Hepatocyte (in vitro differentiated cells): Measurements from ENCODE around the gene MSX2. TPM values are rescaled to one million over a fixed set of nuclear protein-coding genes. Genes with fewer than 3 reads are reported as not detected.

ENCODE experiments used
- DNase-seq: peaks from one replicate; pipeline ENCODE4 v3.0.0-alpha.2; 2016; ENCODE audit warnings: low spot score
- H2AFZ ChIP-seq: fragments of 200-600 bp; sonication (generic); 2 replicates; pipeline ENCODE4 v1.6.0; 2016; ENCODE audit warnings: antibody characterized with exemption, mild to moderate bottlenecking
- H3K27ac ChIP-seq: fragments of 200-600 bp; sonication (generic); 2 replicates; pipeline ENCODE4 v1.5.1; 2016; ENCODE audit warnings: mild to moderate bottlenecking
- H3K27me3 ChIP-seq: fragments of 200-600 bp; sonication (generic); 2 replicates; pipeline ENCODE4 v1.6.1; 2016
- H3K36me3 ChIP-seq: fragments of 200-600 bp; sonication (generic); replicated peaks from 2 replicates; pipeline ENCODE4 v1.5.1; 2016; ENCODE audit warnings: low read depth; ENCODE audit not compliant: insufficient read depth
- H3K4me1 ChIP-seq: fragments of 200-600 bp; sonication (generic); 2 replicates; pipeline ENCODE4 v1.5.1; 2016; ENCODE audit warnings: mild to moderate bottlenecking, moderate library complexity; ENCODE audit not compliant: insufficient read depth
- H3K4me2 ChIP-seq: fragments of 200-600 bp; sonication (generic); 2 replicates; pipeline ENCODE4 v1.6.0; 2016
- H3K4me3 ChIP-seq: fragments of 200-600 bp; sonication (generic); 2 replicates; pipeline ENCODE4 v1.5.1; 2016; ENCODE audit warnings: mild to moderate bottlenecking
- H3K79me2 ChIP-seq: fragments of 200-600 bp; sonication (generic); 2 replicates; pipeline ENCODE4 v1.6.0; 2017; ENCODE audit warnings: mild to moderate bottlenecking
- H3K9me2 ChIP-seq: fragments of 200-600 bp; sonication (generic); replicated peaks from 2 replicates; pipeline ENCODE4 v1.6.0; 2017; ENCODE audit warnings: mild to moderate bottlenecking; ENCODE audit not compliant: insufficient read depth
- H3K9me3 ChIP-seq: fragments of 200-600 bp; sonication (generic); 2 replicates; pipeline ENCODE4 v1.5.1; 2016; ENCODE audit warnings: low read depth, mild to moderate bottlenecking
- H4K20me1 ChIP-seq: fragments of 200-600 bp; sonication (generic); 2 replicates; pipeline ENCODE4 v1.6.0; 2016; ENCODE audit warnings: mild to moderate bottlenecking; ENCODE audit not compliant: insufficient read depth, poor library complexity, severe bottlenecking
- WGBS: methylation state at CpG from one replicate; pipeline ENCODE4 v1.1.6; 2016; ENCODE audit warnings: low lambda C conversion rate; ENCODE audit errors: missing lambda C conversion rate; 5-methylcytosine and 5-hydroxymethylcytosine counted together
- microRNA-seq: library from miRNA; unstranded; fragments of <30 nt; microRNA quantifications from one replicate; pipeline ENCODE4, GENCODE V29; 2017
- polyA plus RNA-seq: library from polyadenylated mRNA; unstranded; fragments of >200 nt; fragmentation: Nextera tagmentation; extraction: Ambion mirVana; gene quantifications from 2 replicates; pipeline ENCODE4 v1.2.1, GENCODE V29; 2016
- small RNA-seq: library from RNA; depleted of rRNA; stranded (forward); fragments of <200 nt; gene quantifications from one replicate; pipeline ENCODE3, GENCODE V24; 2014
- total RNA-seq: library from RNA; depleted of rRNA; stranded (reverse); fragments of >200 nt; gene quantifications from 2 replicates; pipeline ENCODE4 v1.2.3, GENCODE V29; 2014
- TF ChIP-seq, protein P1 (sequence below): fragments of 200-600 bp; sonication (generic); IDR thresholded peaks from 2 replicates; pipeline ENCODE4 v1.5.1; 2016; ENCODE audit warnings: antibody characterized with exemption, mild to moderate bottlenecking; ENCODE audit not compliant: poor library complexity

Gene MSX2
- total and polyA plus RNA-seq, 2 experiments from 2014 or later: 20.7 to 28.4 TPM

GRCh38 chr5:174777583-174777982 is 53.2 kb downstream of the MSX2 start:
- H3K79me2 ChIP-seq: no peaks in the 10 kb centered on the region

More at GRCh38 chr5:174777583-174777982, 53.2 kb downstream of the MSX2 start:
- 87% methylated on average over 2 of the region's 2 CpGs for WGBS
- no peaks in the 10 kb centered on the region for H3K9me2 ChIP-seq
- H2AFZ ChIP-seq: no peak overlapping the region
- no peaks in the 10 kb centered on the region for H3K9me3 ChIP-seq
- DNase-seq: no peak
- H3K27me3 ChIP-seq: no peaks in the 10 kb centered on the region
- no peak overlapping the region for H3K4me2 ChIP-seq
- TF ChIP-seq, protein P1, sequence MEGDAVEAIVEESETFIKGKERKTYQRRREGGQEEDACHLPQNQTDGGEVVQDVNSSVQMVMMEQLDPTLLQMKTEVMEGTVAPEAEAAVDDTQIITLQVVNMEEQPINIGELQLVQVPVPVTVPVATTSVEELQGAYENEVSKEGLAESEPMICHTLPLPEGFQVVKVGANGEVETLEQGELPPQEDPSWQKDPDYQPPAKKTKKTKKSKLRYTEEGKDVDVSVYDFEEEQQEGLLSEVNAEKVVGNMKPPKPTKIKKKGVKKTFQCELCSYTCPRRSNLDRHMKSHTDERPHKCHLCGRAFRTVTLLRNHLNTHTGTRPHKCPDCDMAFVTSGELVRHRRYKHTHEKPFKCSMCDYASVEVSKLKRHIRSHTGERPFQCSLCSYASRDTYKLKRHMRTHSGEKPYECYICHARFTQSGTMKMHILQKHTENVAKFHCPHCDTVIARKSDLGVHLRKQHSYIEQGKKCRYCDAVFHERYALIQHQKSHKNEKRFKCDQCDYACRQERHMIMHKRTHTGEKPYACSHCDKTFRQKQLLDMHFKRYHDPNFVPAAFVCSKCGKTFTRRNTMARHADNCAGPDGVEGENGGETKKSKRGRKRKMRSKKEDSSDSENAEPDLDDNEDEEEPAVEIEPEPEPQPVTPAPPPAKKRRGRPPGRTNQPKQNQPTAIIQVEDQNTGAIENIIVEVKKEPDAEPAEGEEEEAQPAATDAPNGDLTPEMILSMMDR: no peak
- H3K36me3 ChIP-seq: no peaks in the 10 kb centered on the region
- no peaks in the 10 kb centered on the region for H3K4me1 ChIP-seq
- no peak overlapping the region for H3K27ac ChIP-seq
- H4K20me1 ChIP-seq: no peaks in the 10 kb centered on the region
- no peak overlapping the region for H3K4me3 ChIP-seq

Small RNA genes lying within 50 kb of the gene (microRNA-seq; reads per million reads assigned to microRNA genes)
- gene MIR4634: not detected

Small RNA genes lying within 50 kb of the gene (small RNA-seq; reads per million reads assigned to genes)
- gene MIR4634: not detected
